HepG2 (cell line): Measurements from ENCODE around the gene CAMK1. TPM values are rescaled to one million over a fixed set of nuclear protein-coding genes. Genes with fewer than 3 reads are reported as not detected.

Experiments used
- CENPT ChIP-seq: sonication (generic); formaldehyde crosslinking; IDR thresholded peaks from 2 replicates; pipeline ENCODE4 v1.8.0; 2022; ENCODE audit warnings: low read depth, mild to moderate bottlenecking, moderate library complexity, missing genetic modification reagents
- SOX13 ChIP-seq, 3 experiments: fragments of 450-650 bp in 1 of 3; sonication (generic) in 1 of 3; formaldehyde crosslinking in 1 of 3; IDR thresholded peaks in 2 of 3; conservative IDR thresholded peaks in 1 of 3; 2 replicates each; pipeline versions ENCODE4 v1.5.0 to v1.6.1; 2016 to 2020; ENCODE audit warnings: antibody characterized with exemption in 1 of 3, mild to moderate bottlenecking in 1 of 3, missing compliant biosample characterization in 1 of 3, missing genetic modification reagents in 1 of 3, moderate library complexity in 1 of 3
- XRCC5 ChIP-seq: fragments of 200-400 bp; formaldehyde crosslinking; optimal IDR thresholded peaks from 2 replicates; pipeline ENCODE3; 2017; ENCODE audit warnings: mild to moderate bottlenecking, low read length
- ZNF207 ChIP-seq: fragments of 450-650 bp; IDR thresholded peaks from 2 replicates; pipeline ENCODE4 v1.6.1; 2016; ENCODE audit warnings: antibody characterized with exemption, borderline replicate concordance
- ZNF337 ChIP-seq: sonication (generic); formaldehyde crosslinking; IDR thresholded peaks from 2 replicates; pipeline ENCODE4 v1.5.1; 2020; ENCODE audit warnings: missing genetic modification reagents, low read depth, mild to moderate bottlenecking, borderline replicate concordance
- ZNF44 ChIP-seq: sonication (generic); formaldehyde crosslinking; IDR thresholded peaks from 2 replicates; pipeline ENCODE4 v1.5.1; 2020; ENCODE audit warnings: mild to moderate bottlenecking, missing genetic modification reagents
- ZNF570 ChIP-seq: sonication (generic); formaldehyde crosslinking; IDR thresholded peaks from 2 replicates; pipeline ENCODE4 v1.4.0; 2020; ENCODE audit warnings: mild to moderate bottlenecking, missing genetic modification reagents, borderline replicate concordance
- ZNF709 ChIP-seq: sonication (generic); formaldehyde crosslinking; IDR thresholded peaks from 2 replicates; pipeline ENCODE4 v1.5.0; 2020; ENCODE audit warnings: mild to moderate bottlenecking, missing genetic modification reagents
- ZNF737 ChIP-seq: sonication (generic); formaldehyde crosslinking; IDR thresholded peaks from 2 replicates; pipeline ENCODE4 v1.5.0; 2020; ENCODE audit warnings: missing genetic modification reagents, mild to moderate bottlenecking, borderline replicate concordance
- polyA plus RNA-seq, 8 experiments: library from polyadenylated mRNA; depleted of rRNA in 3 of 8; stranded (reverse) in 7 of 8; unstranded in 1 of 8; fragments of >200 nt; fragmentation: Illumina TruSeq in 4 of 8; extraction: Trizol in 4 of 8; gene quantifications; 2 replicates each; pipeline versions ENCODE4 v1.2.1 to v1.2.3, GENCODE V29; 2011 to 2016; ENCODE audit warnings: low read depth in 4 of 8, missing spikeins in 1 of 8, mixed read lengths in 1 of 8; ENCODE audit not compliant: insufficient read depth in 1 of 8
- total RNA-seq, 5 experiments: library from RNA; depleted of rRNA; stranded (reverse); fragments of >200 nt; fragmentation: Illumina TruSeq; extraction: Trizol; gene quantifications; 2 replicates each; pipeline ENCODE4 v1.2.3, GENCODE V29; 2016; ENCODE audit warnings: low read depth in 1 of 5
- TF ChIP-seq, protein P1 (sequence below): IDR thresholded peaks from 2 replicates; pipeline ENCODE4 v1.6.1; 2018; ENCODE audit warnings: missing genetic modification reagents
- TF ChIP-seq, protein P2 (sequence below): sonication (generic); formaldehyde crosslinking; conservative IDR thresholded peaks from 2 replicates; pipeline ENCODE4 v1.4.0; 2020; ENCODE audit warnings: missing genetic modification reagents
- TF ChIP-seq, protein P3 (sequence below): sonication (generic); formaldehyde crosslinking; IDR thresholded peaks from 2 replicates; pipeline ENCODE4 v1.8.0; 2022; ENCODE audit warnings: mild to moderate bottlenecking, missing genetic modification reagents, moderate library complexity
- TF ChIP-seq, protein P4 (sequence below): sonication (generic); formaldehyde crosslinking; IDR thresholded peaks from 2 replicates; pipeline ENCODE4 v1.5.0; 2020; ENCODE audit warnings: missing genetic modification reagents
- TF ChIP-seq, protein P5 (sequence below): sonication (generic); formaldehyde crosslinking; IDR thresholded peaks from 2 replicates; pipeline ENCODE4 v1.9.0; 2021; ENCODE audit warnings: missing genetic modification reagents, borderline replicate concordance
- TF ChIP-seq, protein P6 (sequence below): sonication (generic); formaldehyde crosslinking; IDR thresholded peaks from 2 replicates; pipeline ENCODE4 v1.4.0; 2020; ENCODE audit warnings: mild to moderate bottlenecking, low read depth, missing genetic modification reagents

CAMK1 gene
- total and polyA plus RNA-seq, 2 of the 13 experiments (the other 11 are each of a cell fraction or from before 2014, with no cell fraction given), result 26.4 to 53.3 TPM

DNA sequence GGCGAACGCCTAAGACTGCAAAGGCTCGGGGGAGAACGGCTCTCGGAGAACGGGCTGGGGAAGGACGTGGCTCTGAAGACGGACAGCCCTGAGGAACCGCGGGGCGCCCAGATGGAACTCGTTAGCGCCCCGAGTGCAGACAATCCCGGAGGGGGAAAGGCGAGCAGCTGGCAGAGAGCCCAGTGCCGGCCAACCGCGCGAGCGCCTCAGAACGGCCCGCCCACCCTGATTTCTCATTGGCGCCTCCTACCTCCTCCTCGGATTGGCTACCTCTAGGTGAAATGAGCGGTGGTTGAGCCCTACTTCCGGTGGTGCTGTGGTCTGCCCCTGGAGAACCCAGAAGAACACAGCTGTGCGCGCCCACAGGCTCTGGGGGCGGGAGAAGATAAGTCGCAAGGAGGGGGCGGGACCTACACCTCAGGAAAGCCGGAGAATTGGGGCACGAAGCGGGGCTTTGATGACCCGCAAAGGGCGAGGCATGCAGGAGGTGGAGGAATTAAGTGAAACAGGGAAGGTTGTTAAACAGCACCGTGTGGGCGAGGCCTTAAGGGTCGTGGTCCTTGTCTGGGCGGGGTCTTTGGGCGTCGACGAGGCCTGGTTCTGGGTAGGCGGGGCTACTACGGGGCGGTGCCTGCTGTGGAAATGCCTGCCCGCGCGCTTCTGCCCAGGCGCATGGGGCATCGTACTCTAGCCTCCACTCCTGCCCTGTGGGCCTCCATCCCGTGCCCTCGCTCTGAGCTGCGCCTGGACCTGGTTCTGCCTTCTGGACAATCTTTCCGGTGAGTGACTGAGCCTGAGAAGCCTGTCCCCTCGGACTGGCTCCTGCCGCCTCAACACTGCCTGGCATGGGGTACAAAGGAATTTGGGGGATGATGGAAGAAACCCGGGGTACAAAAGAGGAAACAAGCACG is 19.8 kb downstream of the CAMK1 start, which contains the start of gene OGG1 (continued):
- TF ChIP-seq, protein P1, sequence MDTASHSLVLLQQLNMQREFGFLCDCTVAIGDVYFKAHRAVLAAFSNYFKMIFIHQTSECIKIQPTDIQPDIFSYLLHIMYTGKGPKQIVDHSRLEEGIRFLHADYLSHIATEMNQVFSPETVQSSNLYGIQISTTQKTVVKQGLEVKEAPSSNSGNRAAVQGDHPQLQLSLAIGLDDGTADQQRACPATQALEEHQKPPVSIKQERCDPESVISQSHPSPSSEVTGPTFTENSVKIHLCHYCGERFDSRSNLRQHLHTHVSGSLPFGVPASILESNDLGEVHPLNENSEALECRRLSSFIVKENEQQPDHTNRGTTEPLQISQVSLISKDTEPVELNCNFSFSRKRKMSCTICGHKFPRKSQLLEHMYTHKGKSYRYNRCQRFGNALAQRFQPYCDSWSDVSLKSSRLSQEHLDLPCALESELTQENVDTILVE (CRISPR knock-in tag), result no peak; the same call in 1 of the 2 replicates
- TF ChIP-seq, protein P2, sequence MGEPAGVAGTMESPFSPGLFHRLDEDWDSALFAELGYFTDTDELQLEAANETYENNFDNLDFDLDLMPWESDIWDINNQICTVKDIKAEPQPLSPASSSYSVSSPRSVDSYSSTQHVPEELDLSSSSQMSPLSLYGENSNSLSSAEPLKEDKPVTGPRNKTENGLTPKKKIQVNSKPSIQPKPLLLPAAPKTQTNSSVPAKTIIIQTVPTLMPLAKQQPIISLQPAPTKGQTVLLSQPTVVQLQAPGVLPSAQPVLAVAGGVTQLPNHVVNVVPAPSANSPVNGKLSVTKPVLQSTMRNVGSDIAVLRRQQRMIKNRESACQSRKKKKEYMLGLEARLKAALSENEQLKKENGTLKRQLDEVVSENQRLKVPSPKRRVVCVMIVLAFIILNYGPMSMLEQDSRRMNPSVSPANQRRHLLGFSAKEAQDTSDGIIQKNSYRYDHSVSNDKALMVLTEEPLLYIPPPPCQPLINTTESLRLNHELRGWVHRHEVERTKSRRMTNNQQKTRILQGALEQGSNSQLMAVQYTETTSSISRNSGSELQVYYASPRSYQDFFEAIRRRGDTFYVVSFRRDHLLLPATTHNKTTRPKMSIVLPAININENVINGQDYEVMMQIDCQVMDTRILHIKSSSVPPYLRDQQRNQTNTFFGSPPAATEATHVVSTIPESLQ (CRISPR knock-in tag), result no peak
- TF ChIP-seq, protein P3, sequence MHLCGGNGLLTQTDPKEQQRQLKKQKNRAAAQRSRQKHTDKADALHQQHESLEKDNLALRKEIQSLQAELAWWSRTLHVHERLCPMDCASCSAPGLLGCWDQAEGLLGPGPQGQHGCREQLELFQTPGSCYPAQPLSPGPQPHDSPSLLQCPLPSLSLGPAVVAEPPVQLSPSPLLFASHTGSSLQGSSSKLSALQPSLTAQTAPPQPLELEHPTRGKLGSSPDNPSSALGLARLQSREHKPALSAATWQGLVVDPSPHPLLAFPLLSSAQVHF, result no peak
- no peak for TF ChIP-seq ZNF737 (CRISPR knock-in tag)
- TF ChIP-seq ZNF337, result 0 out of 2 replicates have a peak, but pooled peaks have one; percentile 27
- no peak for TF ChIP-seq ZNF207
- TF ChIP-seq ZNF570 (CRISPR knock-in tag), result no peak
- TF ChIP-seq, protein P4, sequence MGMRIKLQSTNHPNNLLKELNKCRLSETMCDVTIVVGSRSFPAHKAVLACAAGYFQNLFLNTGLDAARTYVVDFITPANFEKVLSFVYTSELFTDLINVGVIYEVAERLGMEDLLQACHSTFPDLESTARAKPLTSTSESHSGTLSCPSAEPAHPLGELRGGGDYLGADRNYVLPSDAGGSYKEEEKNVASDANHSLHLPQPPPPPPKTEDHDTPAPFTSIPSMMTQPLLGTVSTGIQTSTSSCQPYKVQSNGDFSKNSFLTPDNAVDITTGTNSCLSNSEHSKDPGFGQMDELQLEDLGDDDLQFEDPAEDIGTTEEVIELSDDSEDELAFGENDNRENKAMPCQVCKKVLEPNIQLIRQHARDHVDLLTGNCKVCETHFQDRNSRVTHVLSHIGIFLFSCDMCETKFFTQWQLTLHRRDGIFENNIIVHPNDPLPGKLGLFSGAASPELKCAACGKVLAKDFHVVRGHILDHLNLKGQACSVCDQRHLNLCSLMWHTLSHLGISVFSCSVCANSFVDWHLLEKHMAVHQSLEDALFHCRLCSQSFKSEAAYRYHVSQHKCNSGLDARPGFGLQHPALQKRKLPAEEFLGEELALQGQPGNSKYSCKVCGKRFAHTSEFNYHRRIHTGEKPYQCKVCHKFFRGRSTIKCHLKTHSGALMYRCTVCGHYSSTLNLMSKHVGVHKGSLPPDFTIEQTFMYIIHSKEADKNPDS (CRISPR knock-in tag), result no peak
- TF ChIP-seq, protein P5, sequence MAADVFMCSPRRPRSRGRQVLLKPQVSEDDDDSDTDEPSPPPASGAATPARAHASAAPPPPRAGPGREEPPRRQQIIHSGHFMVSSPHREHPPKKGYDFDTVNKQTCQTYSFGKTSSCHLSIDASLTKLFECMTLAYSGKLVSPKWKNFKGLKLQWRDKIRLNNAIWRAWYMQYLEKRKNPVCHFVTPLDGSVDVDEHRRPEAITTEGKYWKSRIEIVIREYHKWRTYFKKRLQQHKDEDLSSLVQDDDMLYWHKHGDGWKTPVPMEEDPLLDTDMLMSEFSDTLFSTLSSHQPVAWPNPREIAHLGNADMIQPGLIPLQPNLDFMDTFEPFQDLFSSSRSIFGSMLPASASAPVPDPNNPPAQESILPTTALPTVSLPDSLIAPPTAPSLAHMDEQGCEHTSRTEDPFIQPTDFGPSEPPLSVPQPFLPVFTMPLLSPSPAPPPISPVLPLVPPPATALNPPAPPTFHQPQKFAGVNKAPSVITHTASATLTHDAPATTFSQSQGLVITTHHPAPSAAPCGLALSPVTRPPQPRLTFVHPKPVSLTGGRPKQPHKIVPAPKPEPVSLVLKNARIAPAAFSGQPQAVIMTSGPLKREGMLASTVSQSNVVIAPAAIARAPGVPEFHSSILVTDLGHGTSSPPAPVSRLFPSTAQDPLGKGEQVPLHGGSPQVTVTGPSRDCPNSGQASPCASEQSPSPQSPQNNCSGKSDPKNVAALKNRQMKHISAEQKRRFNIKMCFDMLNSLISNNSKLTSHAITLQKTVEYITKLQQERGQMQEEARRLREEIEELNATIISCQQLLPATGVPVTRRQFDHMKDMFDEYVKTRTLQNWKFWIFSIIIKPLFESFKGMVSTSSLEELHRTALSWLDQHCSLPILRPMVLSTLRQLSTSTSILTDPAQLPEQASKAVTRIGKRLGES (CRISPR knock-in tag), result no peak
- no peak for TF ChIP-seq ZNF709 (CRISPR knock-in tag)
- TF ChIP-seq SOX13 (IDR thresholded peaks at IDR 0.05), result 0 out of 2 replicates have a peak, but pooled peaks have one; percentile 7
- no peak; a peak in 1 of 4 replicates for TF ChIP-seq SOX13 (CRISPR knock-in tag; conservative IDR thresholded peaks at IDR 0.05 in 1 of 2, IDR thresholded peaks at IDR 0.05 in 1 of 2)
- no peak; the same call in 1 of the 2 replicates for TF ChIP-seq ZNF44 (CRISPR knock-in tag)
- TF ChIP-seq, protein P6, sequence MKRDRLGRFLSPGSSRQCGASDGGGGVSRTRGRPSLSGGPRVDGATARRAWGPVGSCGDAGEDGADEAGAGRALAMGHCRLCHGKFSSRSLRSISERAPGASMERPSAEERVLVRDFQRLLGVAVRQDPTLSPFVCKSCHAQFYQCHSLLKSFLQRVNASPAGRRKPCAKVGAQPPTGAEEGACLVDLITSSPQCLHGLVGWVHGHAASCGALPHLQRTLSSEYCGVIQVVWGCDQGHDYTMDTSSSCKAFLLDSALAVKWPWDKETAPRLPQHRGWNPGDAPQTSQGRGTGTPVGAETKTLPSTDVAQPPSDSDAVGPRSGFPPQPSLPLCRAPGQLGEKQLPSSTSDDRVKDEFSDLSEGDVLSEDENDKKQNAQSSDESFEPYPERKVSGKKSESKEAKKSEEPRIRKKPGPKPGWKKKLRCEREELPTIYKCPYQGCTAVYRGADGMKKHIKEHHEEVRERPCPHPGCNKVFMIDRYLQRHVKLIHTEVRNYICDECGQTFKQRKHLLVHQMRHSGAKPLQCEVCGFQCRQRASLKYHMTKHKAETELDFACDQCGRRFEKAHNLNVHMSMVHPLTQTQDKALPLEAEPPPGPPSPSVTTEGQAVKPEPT (CRISPR knock-in tag), result peak; percentile 48; the same call in 1 of the 2 replicates
- no peak for TF ChIP-seq CENPT (CRISPR knock-in tag)
- TF ChIP-seq XRCC5, result no peak
